K562 (cell line): ENCODE measurements around the gene C11orf86. TPM values are rescaled to one million over a fixed set of nuclear protein-coding genes. Genes with fewer than 3 reads are reported as not detected.

ENCODE experiments used
- ERF ChIP-seq: fragments of 450-650 bp; formaldehyde crosslinking; IDR thresholded peaks from 2 replicates; pipeline ENCODE4 v1.4.0; 2020; ENCODE audit warnings: mild to moderate bottlenecking, mixed read lengths
- FOXA3 ChIP-seq, 2 experiments: fragments of 450-650 bp in 1 of 2; sonication (generic) in 1 of 2; formaldehyde crosslinking; IDR thresholded peaks in 1 of 2; conservative IDR thresholded peaks in 1 of 2; 2 replicates each; pipeline versions ENCODE4 v1.4.0 to v1.8.0; 2020 to 2022; ENCODE audit warnings: mild to moderate bottlenecking in 2 of 2, missing genetic modification reagents in 1 of 2
- JUND ChIP-seq, 2 experiments: IDR thresholded peaks; 2 replicates in 1 of 2; 3 replicates in 1 of 2; pipeline ENCODE4 v1.6.1; 2011; ENCODE audit warnings: borderline replicate concordance in 2 of 2, low read depth in 2 of 2, low read length in 2 of 2, improper control_type of control experiment in 1 of 2, missing biosample characterization in 1 of 2, missing genetic modification characterization in 1 of 2, missing genetic modification reagents in 1 of 2
- KAT2B ChIP-seq: IDR thresholded peaks from one replicate; pipeline ENCODE4 v1.6.1; 2012; ENCODE audit warnings: low read depth, mild to moderate bottlenecking, control low read depth, inconsistent platforms, low read length, moderate library complexity
- MLX ChIP-seq, 2 experiments: fragments of 450-650 bp in 1 of 2; sonication (generic) in 1 of 2; formaldehyde crosslinking; conservative IDR thresholded peaks; 2 replicates each; pipeline versions ENCODE4 v1.4.0 to v1.8.1; 2020 to 2022; ENCODE audit warnings: mild to moderate bottlenecking in 1 of 2, missing genetic modification reagents in 1 of 2
- RAD21 ChIP-seq, 2 experiments: fragments of 250-450 bp in 1 of 2; fragments of 450-650 bp in 1 of 2; sonication (Bioruptor Pico) in 1 of 2; formaldehyde crosslinking in 1 of 2; IDR thresholded peaks in 1 of 2; conservative IDR thresholded peaks in 1 of 2; 2 replicates each; pipeline versions ENCODE4 v1.4.0 to v1.8.0; 2020 to 2022; ENCODE audit warnings: mild to moderate bottlenecking in 2 of 2, moderate library complexity in 1 of 2
- RBFOX2 ChIP-seq: fragments of 200-400 bp; formaldehyde crosslinking; IDR thresholded peaks from 2 replicates; pipeline ENCODE4 v1.6.1; 2017; ENCODE audit warnings: low read depth, mild to moderate bottlenecking, low read length, moderate library complexity
- TEAD4 ChIP-seq, 2 experiments: sonication (generic) in 1 of 2; formaldehyde crosslinking in 1 of 2; IDR thresholded peaks; 2 replicates each; pipeline versions ENCODE4 v1.6.1 to v1.8.0; 2012 to 2022; ENCODE audit warnings: borderline replicate concordance in 1 of 2, inconsistent platforms in 1 of 2, low read length in 1 of 2, mild to moderate bottlenecking in 1 of 2, missing genetic modification reagents in 1 of 2
- THRB ChIP-seq: fragments of 450-650 bp; formaldehyde crosslinking; conservative IDR thresholded peaks from 2 replicates; pipeline ENCODE4 v1.4.0; 2022; ENCODE audit warnings: mild to moderate bottlenecking, missing genetic modification characterization
- TRIM24 ChIP-seq, 2 experiments: fragments of 450-650 bp; IDR thresholded peaks; 2 replicates each; pipeline ENCODE4 v1.6.1; 2016
- ZBTB40 ChIP-seq, 2 experiments: fragments of 450-650 bp in 1 of 2; sonication (generic) in 1 of 2; formaldehyde crosslinking in 1 of 2; IDR thresholded peaks; 2 replicates each; pipeline versions ENCODE4 v1.7.1 to v1.9.0; 2016 to 2022; ENCODE audit warnings: inconsistent platforms in 1 of 2, mild to moderate bottlenecking in 1 of 2, missing genetic modification reagents in 1 of 2
- ZFX ChIP-seq: sonication (generic); formaldehyde crosslinking; IDR thresholded peaks from 2 replicates; pipeline ENCODE4 v1.8.0; 2022; ENCODE audit warnings: mild to moderate bottlenecking, missing genetic modification reagents, moderate library complexity
- ZNF316 ChIP-seq: fragments of 450-650 bp; IDR thresholded peaks from 2 replicates; pipeline ENCODE4 v1.6.1; 2016
- polyA plus RNA-seq, 8 experiments: library from polyadenylated mRNA; depleted of rRNA in 4 of 8; stranded (reverse) in 5 of 8; unstranded in 3 of 8; fragments of >200 nt; fragmentation: Nextera tagmentation in 2 of 8; fragmentation: Illumina TruSeq in 1 of 8; extraction: Ambion mirVana in 2 of 8; extraction: Trizol in 1 of 8; gene quantifications; 2 replicates each; pipeline versions ENCODE4 v1.2.1 to v1.2.3, GENCODE V29; 2011 to 2014; ENCODE audit warnings: inconsistent platforms in 1 of 8, missing spikeins in 1 of 8
- total RNA-seq, 7 experiments: library from RNA; depleted of rRNA in 6 of 7; stranded (reverse); fragments of >200 nt in 6 of 7; fragmentation: Illumina TruSeq in 2 of 7; extraction: Trizol in 2 of 7; gene quantifications; 2 replicates each; pipeline versions ENCODE4 v1.2.1 to v1.2.3, GENCODE V29; 2011 to 2021; ENCODE audit warnings: low replicate concordance in 1 of 7

C11orf86 gene
- total and polyA plus RNA-seq, 9 of the 15 experiments (the other 6 are each of a cell fraction or from before 2014, with no cell fraction given), result not detected

- TF ChIP-seq ZBTB40 (IDR thresholded peaks at IDR 0.05), result peak; percentile 67; the same call in 1 of the 2 replicates
- no peak for TF ChIP-seq ZBTB40 (CRISPR knock-in tag; IDR thresholded peaks at IDR 0.05)
- TF ChIP-seq KAT2B, result no peak
- TF ChIP-seq TRIM24 (IDR thresholded peaks at IDR 0.05), result no peak
- peak in 1 of 2 experiments; percentile 9; a peak in 1 of 4 replicates for TF ChIP-seq FOXA3 (CRISPR knock-in tag; conservative IDR thresholded peaks at IDR 0.05 in 1 of 2, IDR thresholded peaks at IDR 0.05 in 1 of 2)
- peak; percentile 22; the same call in 1 of the 2 replicates for TF ChIP-seq ZNF316
- TF ChIP-seq ZFX, result no peak
- 0 out of 4 replicates have a peak, but pooled peaks of 1 of the 2 experiments have one; percentile 4 for TF ChIP-seq RAD21 (CRISPR knock-in tag; conservative IDR thresholded peaks at IDR 0.05 in 1 of 2, IDR thresholded peaks at IDR 0.05 in 1 of 2)
- TF ChIP-seq THRB, result no peak
- peak in 1 of 2 experiments; percentile 87; a peak in 2 of 4 replicates for TF ChIP-seq MLX (CRISPR knock-in tag; conservative IDR thresholded peaks at IDR 0.05)
- peak; percentile 86 for TF ChIP-seq RBFOX2
- 0 out of 2 replicates have a peak, but pooled peaks have one; percentile 19 for TF ChIP-seq ERF
- TF ChIP-seq TEAD4 (IDR thresholded peaks at IDR 0.05; ENCODE audit: low read length), result peak; percentile 35; the same call in 1 of the 2 replicates
- no peak for TF ChIP-seq TEAD4 (CRISPR knock-in tag; IDR thresholded peaks at IDR 0.05; ENCODE audit: borderline replicate concordance)
- TF ChIP-seq JUND (IDR thresholded peaks at IDR 0.05; ENCODE audit: borderline replicate concordance, low read depth, low read length), result peak; percentile 65
- no peak; the same call in 2 of the 3 replicates for TF ChIP-seq JUND (tag; IDR thresholded peaks at IDR 0.05; ENCODE audit: borderline replicate concordance, low read depth, low read length)
These were observed 16.7 kb upstream of the C11orf86 start, which contains the start of gene PC (continued) for GRCh38 chr11:66958232-66958955.
